Measurements from ENCODE around the gene HDAC9.

Gene HDAC9

DNA sequence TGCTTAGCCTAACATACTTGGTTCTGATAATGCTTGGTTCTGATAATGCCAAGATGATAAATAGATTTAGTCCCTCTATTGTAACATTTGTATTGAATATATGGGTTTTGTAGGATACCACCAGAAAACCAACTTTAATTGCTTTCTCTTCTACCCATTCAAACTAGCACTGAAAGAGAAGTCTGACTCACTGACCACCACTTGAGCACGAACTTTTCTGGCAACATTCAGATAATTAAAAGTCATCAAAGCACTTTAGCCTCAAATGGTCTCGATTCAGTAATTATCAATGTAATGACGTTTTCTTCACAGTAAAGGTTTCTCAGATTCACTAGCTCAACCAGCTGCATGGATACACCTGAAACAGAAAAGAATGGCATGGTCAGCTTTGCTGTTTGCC, 63.0 kb downstream of the HDAC9 start:
- TF ChIP-seq EZH2phosphoT487 (conservative IDR thresholded peaks at IDR 0.05; ENCODE audit: low read length): no peak
- TF ChIP-seq, protein P1, sequence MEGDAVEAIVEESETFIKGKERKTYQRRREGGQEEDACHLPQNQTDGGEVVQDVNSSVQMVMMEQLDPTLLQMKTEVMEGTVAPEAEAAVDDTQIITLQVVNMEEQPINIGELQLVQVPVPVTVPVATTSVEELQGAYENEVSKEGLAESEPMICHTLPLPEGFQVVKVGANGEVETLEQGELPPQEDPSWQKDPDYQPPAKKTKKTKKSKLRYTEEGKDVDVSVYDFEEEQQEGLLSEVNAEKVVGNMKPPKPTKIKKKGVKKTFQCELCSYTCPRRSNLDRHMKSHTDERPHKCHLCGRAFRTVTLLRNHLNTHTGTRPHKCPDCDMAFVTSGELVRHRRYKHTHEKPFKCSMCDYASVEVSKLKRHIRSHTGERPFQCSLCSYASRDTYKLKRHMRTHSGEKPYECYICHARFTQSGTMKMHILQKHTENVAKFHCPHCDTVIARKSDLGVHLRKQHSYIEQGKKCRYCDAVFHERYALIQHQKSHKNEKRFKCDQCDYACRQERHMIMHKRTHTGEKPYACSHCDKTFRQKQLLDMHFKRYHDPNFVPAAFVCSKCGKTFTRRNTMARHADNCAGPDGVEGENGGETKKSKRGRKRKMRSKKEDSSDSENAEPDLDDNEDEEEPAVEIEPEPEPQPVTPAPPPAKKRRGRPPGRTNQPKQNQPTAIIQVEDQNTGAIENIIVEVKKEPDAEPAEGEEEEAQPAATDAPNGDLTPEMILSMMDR (IDR thresholded peaks at IDR 0.05; ENCODE audit: insufficient read depth, low read length, poor library complexity, severe bottlenecking): no peak
- H3K9ac ChIP-seq (ENCODE audit: low read length): no peak overlapping the region
- H3K27me3 ChIP-seq (ENCODE audit: low read length): no peaks in the 10 kb centered on the region
- no peak overlapping the region for H3K4me3 ChIP-seq (ENCODE audit: insufficient read depth, low read length, poor library complexity, severe bottlenecking)
- no peaks in the 10 kb centered on the region for H4K20me1 ChIP-seq (ENCODE audit: low read depth, low read length)
- H3K4me2 ChIP-seq (ENCODE audit: low read depth, low read length, poor library complexity, severe bottlenecking): no peak overlapping the region
- H3K9me2 ChIP-seq (replicated peaks; ENCODE audit: insufficient read depth, low read length): no peaks in the 10 kb centered on the region
- H3K36me3 ChIP-seq (ENCODE audit: low read length): no peaks in the 10 kb centered on the region
- no peaks in the 10 kb centered on the region for H3K9me3 ChIP-seq (ENCODE audit: insufficient read depth, low read length)
- H3K79me2 ChIP-seq (ENCODE audit: insufficient read depth, low read length): no peaks in the 10 kb centered on the region
- no peaks in the 10 kb centered on the region for H3F3A ChIP-seq (ENCODE audit: insufficient read depth)
- H3K27ac ChIP-seq (ENCODE audit: low read depth, low read length): no peak overlapping the region
- H2AFZ ChIP-seq (ENCODE audit: low read depth, low read length, severe bottlenecking): no peak overlapping the region

DNA sequence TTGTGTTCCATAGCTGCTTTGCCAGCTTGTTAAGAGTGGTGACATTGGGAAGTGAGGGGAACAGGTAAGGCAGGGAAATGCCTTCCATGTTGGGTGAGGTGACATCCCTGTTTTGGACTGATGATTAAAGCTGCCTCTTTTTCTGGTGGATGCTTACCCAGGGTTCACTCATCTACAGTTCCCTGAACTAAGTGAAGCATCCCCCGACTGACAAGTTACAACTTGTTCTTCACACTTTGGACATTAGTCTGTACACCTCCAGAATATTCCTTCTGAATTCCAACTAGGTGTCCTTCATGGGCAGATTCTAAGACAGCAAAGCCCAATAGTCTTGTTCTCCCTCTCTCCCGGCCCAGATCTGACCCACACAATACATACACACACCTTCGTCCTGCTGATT, 63.4 kb downstream of the HDAC9 start:
- TF ChIP-seq EZH2phosphoT487 (conservative IDR thresholded peaks at IDR 0.05; ENCODE audit: low read length): no peak
- TF ChIP-seq, protein P1 (IDR thresholded peaks at IDR 0.05; ENCODE audit: insufficient read depth, low read length, poor library complexity, severe bottlenecking): no peak

DNA sequence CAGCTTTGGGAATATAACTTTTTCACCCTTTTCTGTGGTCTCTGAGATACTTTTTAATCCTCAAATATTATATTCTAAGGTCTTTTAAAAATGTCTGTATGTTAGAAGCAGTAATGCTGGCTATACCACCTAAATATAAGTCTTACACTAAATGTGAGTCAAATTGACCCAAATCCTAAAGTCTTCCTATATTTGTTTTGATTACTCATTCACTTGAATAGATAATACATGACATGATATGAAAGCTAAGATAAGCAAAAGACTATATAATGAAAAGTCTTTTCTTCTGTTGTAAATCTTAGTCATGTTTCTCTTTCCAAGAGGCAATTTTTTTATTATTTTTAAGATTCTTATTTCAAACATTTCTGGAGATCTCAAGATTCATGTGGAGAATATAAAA, 64.2 kb downstream of the HDAC9 start:
- no peaks in the 10 kb centered on the region for H3F3A ChIP-seq (ENCODE audit: insufficient read depth)
- H3K79me2 ChIP-seq (ENCODE audit: insufficient read depth, low read length): no peaks in the 10 kb centered on the region
- H3K27me3 ChIP-seq (ENCODE audit: low read length): no peaks in the 10 kb centered on the region
- H3K4me3 ChIP-seq (ENCODE audit: insufficient read depth, low read length, poor library complexity, severe bottlenecking): no peak overlapping the region
- H3K9ac ChIP-seq (ENCODE audit: low read length): no peak overlapping the region
- H3K9me3 ChIP-seq (ENCODE audit: insufficient read depth, low read length): no peaks in the 10 kb centered on the region
- H3K27ac ChIP-seq (ENCODE audit: low read depth, low read length): no peak overlapping the region
- no peaks in the 10 kb centered on the region for H3K36me3 ChIP-seq (ENCODE audit: low read length)
- H4K20me1 ChIP-seq (ENCODE audit: low read depth, low read length): no peaks in the 10 kb centered on the region
- H3K9me2 ChIP-seq (replicated peaks; ENCODE audit: insufficient read depth, low read length): no peaks in the 10 kb centered on the region
- no peak overlapping the region for H3K4me2 ChIP-seq (ENCODE audit: low read depth, low read length, poor library complexity, severe bottlenecking)
- H2AFZ ChIP-seq (ENCODE audit: low read depth, low read length, severe bottlenecking): no peak overlapping the region
- TF ChIP-seq EZH2phosphoT487 (conservative IDR thresholded peaks at IDR 0.05; ENCODE audit: low read length): no peak
- TF ChIP-seq, protein P1 (IDR thresholded peaks at IDR 0.05; ENCODE audit: insufficient read depth, low read length, poor library complexity, severe bottlenecking): no peak

More for the DNA sequence above, 63.4 kb downstream of the HDAC9 start:
- Histone ChIP-seq H3K36me3 (ENCODE audit: low read length) (no peaks in the 10 kb centered on the region), H4K20me1 (ENCODE audit: low read depth, low read length) (no peaks in the 10 kb centered on the region), H3K27me3 (ENCODE audit: low read length) (no peaks in the 10 kb centered on the region), H3K27ac (ENCODE audit: low read depth, low read length) (no peak overlapping the region), H3K9me2 (replicated peaks; ENCODE audit: insufficient read depth, low read length) (no peaks in the 10 kb centered on the region), H3K4me2 (ENCODE audit: low read depth, low read length, poor library complexity, severe bottlenecking) (no peak overlapping the region), H3K4me3 (ENCODE audit: insufficient read depth, low read length, poor library complexity, severe bottlenecking) (no peak overlapping the region), H2AFZ (ENCODE audit: low read depth, low read length, severe bottlenecking) (no peak overlapping the region), H3K9ac (ENCODE audit: low read length) (no peak overlapping the region), H3K79me2 (ENCODE audit: insufficient read depth, low read length) (no peaks in the 10 kb centered on the region), H3K9me3 (ENCODE audit: insufficient read depth, low read length) (no peaks in the 10 kb centered on the region), H3F3A (ENCODE audit: insufficient read depth) (no peaks in the 10 kb centered on the region)
